Measurements from ENCODE around the gene MTA2. TPM values are rescaled to one million over a fixed set of nuclear protein-coding genes. Genes with fewer than 3 reads are reported as not detected.

The MTA2 gene
- total RNA-seq, 6 experiments from 2014 or later: 89.6 to 106 (median 95.8) TPM

DNA sequence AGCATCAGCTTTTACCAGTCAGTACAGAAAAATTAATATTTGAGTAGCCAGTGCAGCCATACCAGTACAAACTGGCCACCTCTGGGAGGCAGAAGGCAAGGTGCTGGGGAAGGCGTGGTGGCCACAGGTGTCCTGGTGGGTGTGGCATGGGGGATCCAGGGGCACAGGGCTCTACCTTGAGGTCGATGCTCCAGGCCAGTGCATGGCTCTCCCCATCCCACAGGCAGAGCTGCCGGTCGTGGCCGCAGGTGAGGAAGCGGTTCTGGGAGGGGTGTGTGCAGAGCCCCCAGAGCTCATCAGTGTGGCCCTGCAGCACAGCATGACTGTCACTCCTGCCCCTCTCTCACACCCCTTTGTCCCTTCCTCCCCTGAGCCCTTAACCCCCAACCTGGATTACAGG, 3.8 kb upstream of the MTA2 start:
- H3K36me3 Mint-ChIP-seq (ENCODE audit: low read depth): peaks cover 30% of the 10 kb centered on the region

DNA sequence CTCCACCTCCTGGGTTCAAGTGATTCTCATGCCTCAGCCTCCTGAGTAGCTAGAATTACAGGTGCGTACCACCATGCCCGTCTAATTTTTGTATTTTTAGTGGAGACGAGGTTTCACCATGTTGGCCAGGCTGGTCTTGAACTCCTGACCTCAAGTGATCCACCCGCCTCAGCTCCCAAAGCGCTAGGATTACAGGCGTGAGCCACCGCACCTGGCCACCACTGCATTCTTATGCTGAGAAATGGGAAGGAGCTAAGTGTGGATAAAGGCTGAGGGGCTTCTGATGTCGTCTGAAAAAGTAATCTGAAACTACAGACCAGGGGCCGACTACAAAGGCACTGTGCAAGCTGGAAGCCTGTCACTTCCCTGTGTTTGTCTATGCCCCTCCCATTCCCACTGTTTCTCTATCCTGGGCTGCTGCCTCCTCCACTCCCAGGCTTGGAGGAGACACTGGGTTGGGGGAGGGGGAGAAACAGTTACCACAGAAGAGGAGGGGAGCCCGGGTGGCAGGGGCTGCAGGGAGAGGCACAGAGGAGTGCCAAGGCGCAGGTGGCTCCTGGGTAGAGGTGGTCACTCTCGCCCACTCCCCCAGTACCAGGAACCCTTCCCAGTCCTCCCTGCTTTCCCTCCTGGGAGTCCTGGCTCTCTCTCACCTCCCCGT, 2.9 kb upstream of the MTA2 start:
- Mint-ChIP-seq H3K36me3 (ENCODE audit: low read depth) (peaks cover 33% of the 10 kb centered on the region), H3K9me3 (no peaks in the 10 kb centered on the region), H3K27me3 (ENCODE audit: insufficient read depth) (peaks cover 6% of the 10 kb centered on the region), H3K4me1 (ENCODE audit: low read depth) (peaks cover 21% of the 10 kb centered on the region), H3K4me3 (no peak overlapping the region), H3K27ac (no peak overlapping the region)
- TF ChIP-seq, protein P1, sequence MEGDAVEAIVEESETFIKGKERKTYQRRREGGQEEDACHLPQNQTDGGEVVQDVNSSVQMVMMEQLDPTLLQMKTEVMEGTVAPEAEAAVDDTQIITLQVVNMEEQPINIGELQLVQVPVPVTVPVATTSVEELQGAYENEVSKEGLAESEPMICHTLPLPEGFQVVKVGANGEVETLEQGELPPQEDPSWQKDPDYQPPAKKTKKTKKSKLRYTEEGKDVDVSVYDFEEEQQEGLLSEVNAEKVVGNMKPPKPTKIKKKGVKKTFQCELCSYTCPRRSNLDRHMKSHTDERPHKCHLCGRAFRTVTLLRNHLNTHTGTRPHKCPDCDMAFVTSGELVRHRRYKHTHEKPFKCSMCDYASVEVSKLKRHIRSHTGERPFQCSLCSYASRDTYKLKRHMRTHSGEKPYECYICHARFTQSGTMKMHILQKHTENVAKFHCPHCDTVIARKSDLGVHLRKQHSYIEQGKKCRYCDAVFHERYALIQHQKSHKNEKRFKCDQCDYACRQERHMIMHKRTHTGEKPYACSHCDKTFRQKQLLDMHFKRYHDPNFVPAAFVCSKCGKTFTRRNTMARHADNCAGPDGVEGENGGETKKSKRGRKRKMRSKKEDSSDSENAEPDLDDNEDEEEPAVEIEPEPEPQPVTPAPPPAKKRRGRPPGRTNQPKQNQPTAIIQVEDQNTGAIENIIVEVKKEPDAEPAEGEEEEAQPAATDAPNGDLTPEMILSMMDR (IDR thresholded peaks at IDR 0.05): no peak
- DNase-seq: no peak

More for the DNA sequence above, 3.8 kb upstream of the MTA2 start:
- no peak for DNase-seq
- Mint-ChIP-seq H3K9me3 (no peaks in the 10 kb centered on the region), H3K27me3 (ENCODE audit: insufficient read depth) (peaks cover 4% of the 10 kb centered on the region), H3K4me1 (ENCODE audit: low read depth) (peaks cover 13% of the 10 kb centered on the region; the same call in 1 of the 2 replicates), H3K27ac (no peak overlapping the region), H3K4me3 (no peak overlapping the region)
- TF ChIP-seq, protein P1 (IDR thresholded peaks at IDR 0.05): no peak

DNA sequence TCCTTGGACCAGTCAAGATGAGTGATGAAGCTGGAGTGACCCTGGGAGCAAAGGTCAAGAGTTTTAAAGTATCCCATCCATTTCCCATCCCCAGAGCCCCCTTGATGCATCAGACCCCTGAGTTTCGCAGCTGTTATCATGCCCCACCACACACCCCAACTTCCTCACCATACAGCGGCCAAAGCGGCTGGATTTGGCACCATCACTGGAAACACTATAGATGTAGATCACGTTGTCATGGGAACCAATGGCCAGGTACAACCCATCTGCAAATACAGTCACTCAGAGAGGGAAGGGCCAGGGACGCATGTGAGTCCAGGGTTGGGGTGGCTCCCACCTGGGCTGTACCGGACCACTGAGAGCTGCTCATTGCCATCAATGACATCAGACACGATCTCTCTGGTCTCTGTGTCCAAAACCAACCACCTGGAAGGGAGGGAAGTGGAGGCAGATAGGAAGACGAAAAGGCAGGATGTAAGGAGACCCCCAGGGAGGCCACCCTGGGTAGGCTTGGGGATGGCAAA, 2.2 kb upstream of the MTA2 start:
- H3K9me3 Mint-ChIP-seq: no peaks in the 10 kb centered on the region
- no peak for DNase-seq
- peak overlapping the region; percentile 61; the same call in 1 of the 2 replicates for H3K4me3 Mint-ChIP-seq
- H3K36me3 Mint-ChIP-seq (ENCODE audit: low read depth): peaks cover 41% of the 10 kb centered on the region
- H3K27ac Mint-ChIP-seq: peak overlapping the region; percentile 25; the same call in 1 of the 2 replicates
- peaks cover 6% of the 10 kb centered on the region for H3K27me3 Mint-ChIP-seq (ENCODE audit: insufficient read depth)
- TF ChIP-seq, protein P1 (IDR thresholded peaks at IDR 0.05): no peak
- H3K4me1 Mint-ChIP-seq (ENCODE audit: low read depth): peaks cover 29% of the 10 kb centered on the region

DNA sequence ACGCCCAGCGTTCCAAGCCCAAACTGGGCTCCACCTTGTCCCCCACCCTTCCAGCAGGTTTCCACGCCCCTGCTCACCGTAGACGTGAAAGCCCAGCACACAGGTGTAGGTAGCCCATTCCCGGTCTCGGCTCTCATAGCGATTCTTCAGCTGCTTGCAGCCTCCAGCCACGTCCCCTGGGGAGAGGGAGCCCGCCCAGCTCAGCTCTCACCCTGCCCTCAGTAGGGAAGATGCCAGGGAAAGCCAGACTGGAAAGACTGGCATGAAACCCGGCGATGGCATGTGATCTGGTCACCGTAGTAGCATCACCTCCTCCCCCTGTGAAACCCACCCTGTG, 1.4 kb upstream of the MTA2 start:
- H3K36me3 Mint-ChIP-seq (ENCODE audit: low read depth): peaks cover 47% of the 10 kb centered on the region
- H3K4me1 Mint-ChIP-seq (ENCODE audit: low read depth): peaks cover 36% of the 10 kb centered on the region
- H3K9me3 Mint-ChIP-seq: no peaks in the 10 kb centered on the region
- peak overlapping the region; percentile 61 for H3K4me3 Mint-ChIP-seq
- H3K27ac Mint-ChIP-seq: peak overlapping the region; percentile 25; the same call in 1 of the 2 replicates
- no peak for DNase-seq
- TF ChIP-seq, protein P1 (IDR thresholded peaks at IDR 0.05): no peak
- H3K27me3 Mint-ChIP-seq (ENCODE audit: insufficient read depth): peaks cover 11% of the 10 kb centered on the region

DNA sequence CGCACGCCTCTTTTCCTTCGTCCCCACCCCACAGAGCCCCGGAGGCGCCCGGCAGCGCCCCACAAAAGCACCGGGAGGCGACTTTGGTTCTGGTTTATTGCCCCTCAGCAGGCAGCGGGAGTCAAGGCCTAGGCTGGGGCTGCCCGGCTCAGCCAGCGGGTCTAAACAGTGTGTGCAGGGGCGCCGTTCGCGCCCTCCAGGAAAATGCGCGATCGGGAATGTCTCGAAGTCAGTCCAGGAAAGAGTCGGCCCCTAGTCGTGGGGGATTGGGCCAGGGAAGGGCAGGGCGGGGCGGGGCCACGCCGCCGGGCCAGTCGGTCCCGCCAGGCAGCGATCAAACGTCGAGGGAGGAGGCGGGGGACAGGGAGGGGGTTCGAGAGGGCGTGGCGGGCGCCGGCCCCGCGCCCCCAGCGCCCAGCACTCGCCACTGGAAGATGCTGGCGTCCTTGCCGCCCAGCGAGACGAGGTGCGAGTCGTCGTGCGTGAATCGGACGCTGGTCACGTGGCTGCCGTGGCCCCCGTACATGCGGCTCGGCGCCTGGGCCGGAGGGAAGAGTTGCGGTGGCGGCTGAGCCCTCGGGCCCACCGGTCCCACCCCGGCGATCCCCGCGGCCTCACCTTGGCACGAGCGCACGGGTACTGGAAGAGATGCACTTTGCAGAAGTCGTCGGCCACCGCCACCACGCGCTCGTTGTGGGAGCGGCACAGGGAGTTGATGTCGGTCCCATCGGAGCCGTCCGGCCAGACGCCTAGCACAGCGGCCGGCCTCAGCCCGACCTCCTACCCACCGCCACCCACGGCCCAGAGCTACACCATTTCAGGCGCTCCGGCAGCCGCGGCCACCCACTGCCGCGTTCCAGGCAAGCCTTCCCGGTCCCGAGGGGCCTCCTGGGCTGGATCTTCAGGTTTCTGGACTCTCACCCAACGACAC, 741 bp upstream of the MTA2 start:
- Mint-ChIP-seq H3K27me3 (ENCODE audit: insufficient read depth) (peaks cover 13% of the 10 kb centered on the region), H3K36me3 (ENCODE audit: low read depth) (peaks cover 50% of the 10 kb centered on the region)
- peak; percentile 26 for DNase-seq

More for the DNA sequence above, 741 bp upstream of the MTA2 start:
- TF ChIP-seq, protein P1 (IDR thresholded peaks at IDR 0.05): peak; percentile 3; the same call in 1 of the 2 replicates
- Mint-ChIP-seq H3K4me1 (ENCODE audit: low read depth) (peaks cover 40% of the 10 kb centered on the region), H3K4me3 (peak overlapping the region; percentile 96), H3K9me3 (no peaks in the 10 kb centered on the region), H3K27ac (peak overlapping the region; percentile 89)
